GM21367 (cell line): ENCODE data around the gene PPIAL4G.
"Not testable (repeated sequence)": the region's sequence is repeated elsewhere in the genome, so short reads cannot be mapped to it uniquely, and the experiment has no call there.

Experiments used
- ATAC-seq: cut with Tn5 transposase; IDR thresholded peaks from one replicate; pipeline ENCODE4 v1.9.1; 2021; ENCODE audit not compliant: unreplicated experiment

The PPIAL4G gene

DNA sequence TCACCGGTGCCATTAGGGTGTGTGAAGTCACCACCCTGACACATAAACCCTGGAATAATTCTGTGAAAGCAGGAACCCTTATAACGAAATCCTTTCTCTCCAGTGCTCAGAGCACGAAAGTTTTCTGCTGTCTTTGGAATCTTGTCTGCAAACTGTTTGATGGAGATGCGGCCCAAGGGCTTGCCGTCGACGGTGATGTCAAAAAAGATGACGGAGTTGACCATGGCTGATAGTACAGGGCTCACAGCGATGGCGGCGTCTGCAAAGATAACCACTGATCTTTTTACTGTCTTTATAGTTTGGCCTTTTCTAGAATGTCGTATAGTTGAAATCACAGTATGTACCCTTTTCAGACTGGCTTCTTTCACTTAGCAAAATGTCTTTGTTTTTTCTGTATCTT is at the start of gene PPIAL4G:
PPIAL4G (minus strand) TSS at position 274 of the 400 bp plus-strand sequence; CDS start at position 224, 50 bp downstream.
- not testable (repeated sequence) for ATAC-seq

DNA sequence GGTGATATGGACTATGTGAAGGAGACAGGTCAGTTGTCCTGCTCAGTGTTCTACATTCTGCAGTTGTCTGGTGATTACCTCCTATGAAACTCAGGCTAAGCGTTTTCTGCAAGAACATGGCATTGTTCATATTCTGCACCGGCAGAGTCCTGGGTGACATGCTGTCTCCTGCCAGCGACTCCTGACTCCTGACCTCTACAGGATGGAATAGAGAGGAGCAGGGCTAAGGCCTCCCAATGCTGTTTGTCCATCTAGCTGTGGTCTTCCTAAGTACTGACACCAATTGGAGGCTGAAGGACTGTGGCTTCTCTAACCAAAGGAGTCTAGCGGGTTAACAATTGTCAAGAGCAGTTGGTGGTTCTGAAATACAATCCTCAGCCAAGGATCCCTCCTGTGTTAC is 49.1 kb upstream of the PPIAL4G start:
- ATAC-seq: not testable (repeated sequence)

DNA sequence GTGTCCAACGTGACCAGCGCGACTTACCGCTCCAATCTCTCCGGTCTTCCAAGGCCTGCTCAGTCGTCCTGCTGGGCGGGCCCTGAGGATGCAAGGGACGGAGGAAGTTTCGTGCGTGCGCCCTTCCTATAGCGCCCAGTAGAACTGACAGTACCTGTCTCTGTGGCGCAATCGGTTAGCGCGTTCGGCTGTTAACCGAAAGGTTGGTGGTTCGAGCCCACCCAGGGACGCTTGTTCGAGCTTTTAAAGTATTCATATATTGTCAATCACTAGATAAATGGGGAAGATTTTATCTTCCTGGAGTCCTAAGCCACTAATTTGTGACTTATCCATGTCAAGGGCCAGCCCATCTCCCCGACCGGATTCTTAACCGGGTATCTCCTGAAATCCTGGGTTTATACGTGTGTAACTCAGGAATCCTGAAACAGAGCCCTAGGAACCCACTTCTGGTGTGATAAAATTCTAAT is 46.0 kb upstream of the PPIAL4G start:
- not testable (repeated sequence) for ATAC-seq

DNA sequence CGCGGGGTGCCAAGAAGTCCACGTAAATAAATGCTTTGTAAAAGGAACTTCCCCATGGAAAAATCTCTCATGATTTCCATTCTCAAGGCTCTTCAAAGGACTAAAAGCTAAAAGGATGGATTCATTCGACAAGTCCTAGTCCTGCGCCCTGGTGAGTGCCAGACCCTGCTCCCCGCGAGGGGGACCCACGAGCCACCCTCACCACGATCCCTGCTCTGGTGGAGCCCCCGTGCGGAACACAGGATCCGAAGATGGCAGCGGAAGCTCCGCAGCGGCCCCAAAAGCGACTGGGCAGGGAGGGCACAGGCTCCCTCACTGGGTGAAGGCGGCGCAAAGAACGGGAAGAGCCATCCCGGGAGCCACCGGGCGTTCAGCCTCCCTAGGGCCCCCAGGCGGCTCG is 45.5 kb upstream of the PPIAL4G start:
- ATAC-seq: not testable (repeated sequence)

DNA sequence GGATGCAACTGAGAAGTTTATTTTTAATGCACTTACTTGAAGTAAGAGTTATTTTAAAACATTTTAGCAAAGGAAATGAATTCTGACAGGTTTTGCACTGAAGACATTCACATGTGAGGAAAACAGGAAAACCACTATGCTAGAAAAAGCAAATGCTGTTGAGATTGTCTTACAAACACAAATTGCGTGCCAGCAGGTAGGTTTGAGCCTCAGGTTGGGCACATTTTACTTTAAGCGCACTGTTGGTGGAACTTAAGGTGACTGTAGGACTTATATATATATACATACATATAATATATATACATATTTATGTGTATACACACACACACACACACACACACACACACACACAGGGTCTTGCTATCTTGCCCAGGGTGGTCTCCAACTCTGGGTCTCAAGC is 43.5 kb upstream of the PPIAL4G start:
- ATAC-seq: not testable (repeated sequence)

DNA sequence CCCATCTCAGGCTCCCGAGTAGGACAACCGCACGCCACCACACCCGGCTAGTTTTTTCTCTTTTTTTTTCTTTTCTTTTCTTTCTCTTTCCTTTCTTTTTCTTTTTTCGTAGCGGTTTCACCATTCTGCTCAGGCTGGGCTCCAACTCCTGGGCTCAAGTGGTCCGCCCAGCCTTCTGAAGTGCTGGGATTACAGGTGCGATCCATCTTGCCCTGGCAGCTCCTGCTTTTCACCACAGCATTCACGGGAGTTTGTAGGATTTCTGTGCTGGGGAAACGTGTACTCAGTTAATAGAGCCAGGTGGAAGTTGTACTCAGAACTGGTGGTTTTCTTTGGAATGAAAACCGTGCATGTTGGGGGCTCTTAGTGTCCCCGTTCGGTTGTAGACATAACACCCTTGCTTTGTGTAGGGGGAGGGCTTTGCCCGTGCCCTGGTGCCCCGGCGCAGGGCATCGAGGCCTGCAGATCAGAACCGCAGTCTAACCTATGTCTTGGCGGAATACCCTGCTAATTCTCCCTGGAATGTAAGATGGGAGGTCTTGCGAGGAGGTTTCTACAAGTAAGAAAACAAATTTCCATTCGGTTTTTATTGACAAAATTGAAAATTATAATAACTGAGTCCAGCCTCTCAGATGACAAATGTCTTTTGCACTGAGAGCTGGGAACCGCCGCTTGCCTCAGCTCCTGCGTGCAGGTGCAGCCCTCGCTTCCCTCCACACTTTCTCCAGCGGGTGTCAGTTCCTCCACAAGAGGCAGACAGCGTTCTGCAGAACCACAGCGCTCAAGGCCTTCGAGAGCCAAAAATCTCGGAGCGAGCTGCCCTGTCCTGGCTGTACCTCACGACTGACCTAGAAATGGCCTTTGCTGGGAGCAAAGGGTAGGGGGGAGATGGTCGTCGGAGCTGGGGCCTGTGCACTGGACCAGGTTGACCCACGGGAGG is 40.4 kb upstream of the PPIAL4G start:
- peak; percentile 15 for ATAC-seq

DNA sequence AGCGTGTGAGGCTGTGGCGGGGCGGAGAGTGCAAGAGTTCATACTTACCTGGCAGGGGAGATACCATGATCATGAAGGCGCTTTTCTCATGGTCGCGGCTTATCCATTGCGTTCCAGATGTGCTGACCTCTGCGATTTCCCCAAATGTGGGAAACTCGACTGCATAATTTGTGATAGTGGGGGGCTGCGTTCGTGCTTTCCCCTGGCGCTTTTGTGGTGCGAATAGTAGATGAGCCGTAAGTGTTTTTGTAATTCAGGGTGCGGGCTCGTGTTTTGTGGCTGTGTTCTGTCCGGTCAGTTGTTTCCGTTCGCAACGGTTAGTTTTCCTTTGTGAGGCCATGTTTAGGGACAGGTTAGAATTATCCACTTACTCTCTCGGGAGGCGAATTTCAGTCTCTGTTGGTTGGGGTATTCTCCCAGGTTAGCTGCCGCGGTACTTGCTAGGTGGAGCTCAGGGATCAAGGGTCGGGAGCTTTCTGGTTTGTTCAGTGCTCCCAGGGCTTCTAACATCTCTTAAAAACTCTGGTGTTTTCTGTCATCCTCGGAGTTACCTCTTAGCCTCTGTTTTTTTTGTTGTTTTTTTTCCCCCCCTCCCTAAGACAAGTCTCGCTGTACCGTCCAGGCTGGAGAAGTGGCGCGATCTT is 39.6 kb upstream of the PPIAL4G start:
- peak; percentile 69 for ATAC-seq

DNA sequence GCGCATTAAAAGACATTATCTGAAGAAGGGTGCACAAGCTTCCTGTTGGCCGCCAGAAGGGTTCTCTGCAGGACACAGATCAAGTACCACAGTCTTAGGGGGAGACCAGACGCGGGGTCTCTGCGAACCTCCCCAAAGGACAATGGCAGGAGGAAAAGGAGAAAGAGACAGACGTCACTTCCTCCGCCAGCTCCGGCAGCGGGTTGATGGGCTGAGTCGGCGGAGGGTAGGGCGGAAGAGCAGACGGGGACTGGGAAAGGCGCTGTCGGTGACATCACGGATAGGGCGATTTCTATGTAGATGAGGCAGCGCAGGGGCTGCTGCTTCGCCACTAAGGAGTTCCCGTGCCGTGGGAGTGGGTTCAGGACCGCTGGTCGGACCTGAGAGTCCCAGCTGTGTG is 39.0 kb upstream of the PPIAL4G start:
- ATAC-seq: peak; percentile 69

DNA sequence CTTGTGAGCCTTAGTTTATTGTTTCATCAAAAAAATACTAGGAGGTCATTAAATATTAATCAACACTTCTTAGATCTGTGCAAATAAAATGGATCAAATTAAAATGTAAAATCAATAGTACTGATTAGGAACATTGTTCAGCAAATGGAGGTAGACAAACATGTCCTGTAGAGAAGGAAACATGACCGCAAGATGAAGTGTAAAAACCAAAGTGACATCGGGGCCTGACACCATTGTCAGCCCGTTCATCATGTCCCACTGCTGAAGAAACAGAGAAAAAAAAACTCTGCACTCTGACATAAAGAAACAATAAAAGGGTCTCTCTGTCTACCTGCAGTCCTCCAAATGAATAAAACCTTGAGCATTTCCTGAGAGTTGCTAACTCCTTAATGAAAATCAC is 31.2 kb upstream of the PPIAL4G start:
- ATAC-seq: not testable (repeated sequence)

DNA sequence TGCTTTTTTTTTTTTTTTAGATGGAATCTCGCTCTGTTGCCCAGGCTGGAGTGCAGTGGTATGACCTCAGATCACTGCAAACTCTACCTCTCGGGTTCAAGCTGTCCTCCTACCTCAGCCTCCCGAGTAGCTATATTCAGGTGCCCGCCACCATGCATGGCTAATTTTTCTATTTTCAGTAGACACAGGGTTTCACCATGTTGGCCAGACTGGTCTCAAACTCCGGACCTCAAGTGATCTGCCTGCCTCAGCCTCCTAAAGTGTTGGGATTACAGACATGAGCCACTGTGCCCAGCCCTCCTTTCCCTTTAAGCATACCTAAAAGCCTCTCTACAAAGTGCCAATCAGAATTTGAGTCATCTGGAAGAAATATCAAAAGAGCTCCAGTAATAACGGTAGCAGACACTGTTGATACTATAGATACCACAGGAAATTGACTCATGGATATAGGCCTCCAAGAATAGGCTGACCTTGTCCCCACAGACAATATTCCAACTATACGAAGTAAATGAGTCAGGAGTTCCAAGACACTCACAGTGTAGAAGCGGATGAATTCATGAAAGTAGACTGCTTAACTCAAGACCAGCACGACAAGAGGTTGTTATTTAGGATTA is 29.6 kb upstream of the PPIAL4G start:
- ATAC-seq: not testable (repeated sequence)

DNA sequence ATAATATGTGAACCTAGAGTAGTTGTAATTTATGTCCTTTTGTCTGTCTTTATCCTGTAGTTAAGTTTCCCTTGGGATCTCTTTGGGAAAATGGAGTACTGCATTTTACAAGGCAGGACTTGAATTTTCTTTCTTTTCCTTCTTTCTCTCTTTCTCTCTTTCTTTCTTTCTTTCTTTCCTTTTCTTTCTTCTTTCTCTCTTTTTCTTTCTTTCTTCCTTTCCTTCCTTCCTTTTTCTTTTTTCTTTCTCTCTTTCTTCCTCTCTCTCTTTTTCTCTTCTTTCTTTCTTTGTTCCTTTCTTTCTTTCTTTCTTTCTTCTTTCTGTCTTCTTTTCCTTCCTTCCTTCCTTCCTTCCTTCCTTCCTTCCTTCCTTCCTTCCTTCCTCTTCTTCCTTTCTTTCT is 10.8 kb upstream of the PPIAL4G start:
- ATAC-seq: not testable (repeated sequence)

DNA sequence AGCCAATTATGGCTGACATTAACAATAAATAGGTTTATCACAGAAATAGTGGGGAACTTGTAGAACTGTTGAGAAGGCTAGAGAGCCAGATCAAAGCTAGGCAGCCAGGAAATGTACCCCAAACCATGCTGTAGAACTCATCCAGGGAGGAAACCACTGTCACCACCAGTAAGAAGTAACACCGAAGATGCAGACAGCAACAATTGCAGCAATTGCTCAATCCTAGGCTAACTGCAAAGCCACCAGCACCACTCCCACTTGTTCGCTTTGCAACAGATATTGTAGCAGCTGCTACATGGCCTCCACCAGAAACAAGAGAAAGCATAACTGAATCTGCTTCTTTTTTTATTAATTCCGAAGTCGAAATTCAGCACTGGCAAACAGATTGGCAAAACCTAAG is 2.0 kb downstream of the PPIAL4G start:
- not testable (repeated sequence) for ATAC-seq

DNA sequence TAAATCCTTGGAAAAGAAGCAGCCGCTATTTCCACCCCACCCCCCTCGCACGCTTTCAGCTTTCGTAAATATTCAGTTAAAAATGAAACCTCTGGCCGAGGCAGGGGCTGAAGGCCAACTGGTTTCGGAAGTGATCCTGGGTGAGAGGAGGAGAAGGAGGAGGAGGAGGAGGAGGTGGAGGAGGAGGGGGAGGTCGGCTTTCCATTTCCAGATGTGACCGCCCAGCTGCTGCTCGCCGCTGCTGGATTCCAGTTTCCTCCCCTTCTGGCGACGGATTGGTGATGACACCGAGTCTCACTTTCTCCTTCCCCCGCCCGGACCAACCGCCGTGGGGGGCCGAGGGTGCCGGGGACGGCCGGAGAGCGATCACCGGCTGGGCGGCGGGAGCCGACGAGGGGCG is 23.4 kb downstream of the PPIAL4G start:
- not testable (repeated sequence) for ATAC-seq

DNA sequence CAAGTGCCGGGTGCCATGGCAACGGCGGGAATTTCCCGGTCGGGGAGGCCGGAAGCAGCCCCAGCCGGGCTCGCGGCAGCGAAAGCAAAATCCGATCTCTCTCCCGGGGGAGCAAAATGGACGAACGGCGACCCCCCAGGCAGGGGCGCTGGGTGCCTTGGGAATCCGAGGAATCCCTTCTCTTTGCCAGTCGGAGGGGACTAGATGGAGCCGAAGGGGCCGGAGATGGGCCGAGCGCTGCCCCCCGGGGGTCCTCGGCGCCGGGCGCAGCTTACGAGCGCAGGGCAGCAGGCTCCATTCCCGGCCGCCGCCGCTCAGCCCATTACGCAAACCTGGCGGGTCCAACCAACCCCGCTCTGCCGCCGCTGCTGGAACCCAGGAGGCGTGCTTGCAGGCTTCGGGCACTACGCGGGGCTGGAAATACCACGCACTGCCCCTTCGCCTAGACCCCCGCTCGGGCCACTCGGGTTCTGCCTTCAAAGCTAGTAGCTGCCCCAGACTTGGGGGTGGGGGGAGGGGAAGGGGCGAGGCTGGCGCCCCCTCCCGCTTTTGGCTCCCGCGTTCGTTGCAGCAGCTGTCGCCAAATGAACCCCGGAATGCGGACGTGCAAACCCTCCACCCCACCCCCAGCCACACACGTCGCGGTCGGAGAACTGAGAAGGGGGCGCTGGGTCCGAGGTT is 24.1 kb downstream of the PPIAL4G start:
- not testable (repeated sequence) for ATAC-seq

DNA sequence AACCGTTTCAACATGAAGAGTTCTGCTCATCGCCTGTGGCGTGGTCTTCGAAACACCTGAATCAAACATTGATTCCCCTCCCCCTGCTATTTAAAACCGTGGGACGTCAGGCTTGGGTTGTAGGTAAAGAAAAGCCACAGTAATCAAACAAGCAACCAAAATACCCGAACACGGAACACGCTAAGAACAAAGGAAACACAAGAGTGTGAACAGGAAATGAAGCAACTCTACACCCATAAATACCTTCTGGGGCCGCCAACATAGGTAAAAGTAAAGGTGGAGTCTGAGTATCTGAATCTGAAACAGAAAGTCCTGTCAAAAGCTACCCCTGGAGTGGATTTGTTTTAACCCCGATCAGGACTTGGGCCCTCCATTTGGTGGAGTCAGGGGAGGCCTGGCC is 24.7 kb downstream of the PPIAL4G start:
- not testable (repeated sequence) for ATAC-seq

DNA sequence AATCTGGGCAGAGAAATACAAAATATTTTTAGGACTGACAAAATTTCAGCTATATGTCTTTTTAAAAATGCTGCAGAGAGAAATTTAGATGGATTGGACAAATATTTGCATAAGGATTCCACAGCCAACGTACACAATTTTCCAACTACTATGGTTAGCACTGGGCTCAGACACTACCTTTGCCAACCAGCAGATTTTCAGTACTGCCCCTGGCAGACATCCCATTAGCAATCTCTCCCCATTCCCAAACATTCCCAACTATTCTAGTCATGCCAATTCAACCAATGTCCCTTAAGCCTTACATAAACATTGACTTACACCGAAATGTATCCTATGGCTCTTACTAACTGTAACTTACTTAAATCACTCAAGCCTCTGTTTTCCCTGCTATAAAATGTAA is 30.3 kb downstream of the PPIAL4G start:
- ATAC-seq: not testable (repeated sequence)

DNA sequence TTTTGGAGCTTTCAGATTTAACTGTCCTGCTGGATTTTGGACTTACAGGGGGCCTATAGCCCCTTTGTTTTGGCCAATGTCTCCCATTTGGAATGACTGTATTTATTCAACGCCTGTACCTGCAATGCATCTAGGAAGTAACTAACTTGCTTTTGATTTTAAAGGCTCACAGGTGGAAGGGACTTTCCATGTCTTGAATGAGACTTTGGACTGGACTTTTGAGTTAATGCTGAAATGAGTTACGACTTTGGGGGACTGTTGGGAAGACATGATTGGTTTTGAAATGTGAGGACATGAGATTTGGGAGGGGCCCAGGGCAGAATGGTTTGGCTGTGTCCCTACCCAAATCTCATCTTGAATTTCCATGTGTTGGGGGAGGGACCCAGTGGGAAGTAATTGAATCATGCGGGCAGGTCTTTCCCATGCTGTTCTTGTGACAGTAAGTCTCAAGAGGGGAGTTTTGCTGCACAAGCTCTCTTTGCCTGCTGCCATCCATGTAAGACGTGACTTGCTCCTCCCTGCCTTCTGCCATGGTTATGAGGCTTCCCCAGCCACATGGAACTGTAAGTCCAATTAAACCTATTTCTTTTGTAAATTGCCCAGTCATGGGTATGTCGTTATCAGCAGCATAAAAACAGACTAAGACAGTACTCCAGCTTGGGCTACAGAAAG is 43.3 kb downstream of the PPIAL4G start:
- ATAC-seq: not testable (repeated sequence)

DNA sequence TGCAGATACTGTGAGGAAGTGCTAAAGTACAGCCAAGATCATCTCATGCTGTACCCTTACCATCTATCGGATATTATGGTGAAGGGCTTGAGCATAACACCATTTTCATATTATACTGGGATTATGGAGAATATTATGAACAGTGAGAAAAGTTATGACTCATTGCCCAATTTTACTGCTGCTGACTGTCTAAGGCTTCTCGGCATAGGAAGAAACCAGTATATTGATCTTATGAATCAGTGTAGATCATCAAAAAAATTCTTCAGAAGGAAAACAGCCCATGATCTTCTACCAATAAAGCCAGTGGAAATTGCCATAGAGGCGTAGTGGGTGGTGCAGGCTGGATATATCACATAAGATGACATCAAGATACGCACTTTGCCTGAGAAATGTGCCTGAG is 47.7 kb downstream of the PPIAL4G start:
- no peak for ATAC-seq

DNA sequence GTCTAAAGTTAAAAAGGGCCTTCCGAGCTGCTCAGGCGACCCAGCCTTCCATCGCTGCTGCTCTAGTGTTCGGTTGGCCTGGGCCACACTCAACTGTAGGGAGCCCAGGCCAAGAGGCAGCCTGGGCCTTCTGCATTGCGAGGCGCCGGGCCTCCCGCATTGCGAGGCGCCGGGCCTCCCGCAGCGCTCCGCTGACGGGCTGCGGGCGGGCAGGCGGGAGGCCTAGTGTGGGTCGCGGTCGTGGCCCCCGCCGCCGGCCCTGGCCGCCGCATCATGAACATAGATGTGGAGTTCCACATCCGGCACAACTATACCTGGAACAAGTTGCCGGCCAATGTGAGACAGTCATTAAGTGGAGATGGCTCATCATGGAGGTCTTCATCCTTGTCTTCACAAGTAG is 48.3 kb downstream of the PPIAL4G start:
- ATAC-seq: no peak

DNA sequence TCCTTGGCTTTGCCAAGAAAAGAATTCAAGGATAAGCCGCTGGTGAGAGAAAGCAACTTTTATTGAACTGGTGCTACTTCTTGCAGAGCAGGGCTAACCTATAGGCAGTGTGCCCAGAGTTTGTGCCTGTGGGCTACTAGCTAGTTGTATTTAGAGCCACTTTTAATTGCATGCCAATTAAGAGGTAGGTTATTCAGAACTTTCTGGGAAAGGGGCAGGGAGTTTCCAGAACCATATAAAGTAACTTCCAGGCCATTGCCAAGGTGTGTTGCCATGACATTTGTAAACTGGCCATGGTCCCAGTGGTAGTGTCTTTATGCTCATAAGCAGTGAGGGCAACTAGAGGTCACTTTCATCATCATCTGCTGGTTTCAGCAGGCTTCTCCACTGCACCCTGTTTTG is 50.2 kb downstream of the PPIAL4G start:
- ATAC-seq: not testable (repeated sequence)
